Mammary epithelial cell (primary cell): ENCODE data around the gene P2RY8.

Experiments used
- EZH2 ChIP-seq: IDR thresholded peaks from 2 replicates; pipeline ENCODE4 v1.6.1; 2012; ENCODE audit warnings: low read length, inconsistent platforms, borderline replicate concordance
- TF ChIP-seq, protein P1 (sequence below), 2 donors: IDR thresholded peaks in 1 of 2; conservative IDR thresholded peaks in 1 of 2; 2 replicates each; pipeline ENCODE4 v1.5.1; 2011 to 2012; ENCODE audit warnings: inconsistent platforms in 2 of 2, low read length in 2 of 2, mild to moderate bottlenecking in 2 of 2, control low read depth in 1 of 2, low read depth in 1 of 2; ENCODE audit not compliant: insufficient read depth in 1 of 2; ENCODE audit errors: extremely low read depth in 1 of 2

- no peak for TF ChIP-seq EZH2
- TF ChIP-seq, protein P1, sequence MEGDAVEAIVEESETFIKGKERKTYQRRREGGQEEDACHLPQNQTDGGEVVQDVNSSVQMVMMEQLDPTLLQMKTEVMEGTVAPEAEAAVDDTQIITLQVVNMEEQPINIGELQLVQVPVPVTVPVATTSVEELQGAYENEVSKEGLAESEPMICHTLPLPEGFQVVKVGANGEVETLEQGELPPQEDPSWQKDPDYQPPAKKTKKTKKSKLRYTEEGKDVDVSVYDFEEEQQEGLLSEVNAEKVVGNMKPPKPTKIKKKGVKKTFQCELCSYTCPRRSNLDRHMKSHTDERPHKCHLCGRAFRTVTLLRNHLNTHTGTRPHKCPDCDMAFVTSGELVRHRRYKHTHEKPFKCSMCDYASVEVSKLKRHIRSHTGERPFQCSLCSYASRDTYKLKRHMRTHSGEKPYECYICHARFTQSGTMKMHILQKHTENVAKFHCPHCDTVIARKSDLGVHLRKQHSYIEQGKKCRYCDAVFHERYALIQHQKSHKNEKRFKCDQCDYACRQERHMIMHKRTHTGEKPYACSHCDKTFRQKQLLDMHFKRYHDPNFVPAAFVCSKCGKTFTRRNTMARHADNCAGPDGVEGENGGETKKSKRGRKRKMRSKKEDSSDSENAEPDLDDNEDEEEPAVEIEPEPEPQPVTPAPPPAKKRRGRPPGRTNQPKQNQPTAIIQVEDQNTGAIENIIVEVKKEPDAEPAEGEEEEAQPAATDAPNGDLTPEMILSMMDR (conservative IDR thresholded peaks at IDR 0.05 in 1 of 2, IDR thresholded peaks at IDR 0.05 in 1 of 2; ENCODE audit: extremely low read depth in 1 of 2, insufficient read depth in 1 of 2, low read depth in 1 of 2, low read length in 2 of 2), result no peak
Observed at GRCh38 chrX:1493412-1493811, 43.6 kb downstream of the P2RY8 start.
